ENCODE data around the gene TIMM50.

DNA sequence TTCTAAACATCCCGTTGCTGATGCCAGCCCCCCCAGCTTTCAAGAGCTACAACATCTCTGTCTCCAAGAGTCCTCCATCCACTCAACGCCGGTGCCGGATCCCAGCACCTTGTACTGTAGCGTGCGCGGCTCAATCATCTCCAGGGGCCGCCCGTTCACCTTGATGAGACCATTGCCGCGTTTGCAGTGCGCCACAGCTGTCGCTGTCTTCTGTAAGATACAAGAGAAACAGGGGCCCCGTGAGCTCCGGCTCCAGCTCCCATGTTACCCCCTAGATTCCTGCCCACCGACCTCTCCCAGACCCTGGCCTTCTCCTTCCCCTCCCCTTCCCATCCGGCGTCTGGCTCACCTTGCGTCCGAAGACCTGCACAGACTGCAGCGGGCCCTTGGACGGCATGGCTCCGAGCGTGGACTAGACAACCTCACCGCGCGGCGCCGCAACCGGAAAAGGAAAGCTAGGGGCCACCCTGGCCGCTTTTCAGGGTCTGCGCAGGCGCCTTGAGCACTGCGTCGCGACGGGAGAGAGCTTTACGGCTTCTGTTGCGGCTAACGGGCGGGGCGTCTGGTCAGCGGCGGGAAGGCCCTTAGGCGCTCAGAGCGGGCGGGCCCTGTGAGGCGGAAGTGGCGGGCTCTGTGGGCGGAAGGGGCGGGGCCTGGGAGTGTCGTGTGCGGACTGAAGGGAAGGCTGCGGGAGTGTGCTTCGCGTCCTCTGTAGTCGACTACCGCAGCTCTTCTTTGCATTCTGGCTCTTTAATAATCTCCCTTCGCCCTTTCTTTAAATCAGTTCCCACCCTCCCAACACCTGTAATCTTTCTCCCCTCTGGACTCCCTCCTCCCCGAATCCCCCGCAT lies 44.9 kb upstream of the TIMM50 start, which contains the start of gene RPS16:
- TF ChIP-seq POLR2A (IDR thresholded peaks at IDR 0.05; ENCODE audit: insufficient read depth in 1 of 2, low read depth in 2 of 2, low read length in 2 of 2) (peak; percentile 98), FOXM1 (CRISPR knock-in tag; IDR thresholded peaks at IDR 0.05) (no peak), ZNF333 (CRISPR knock-in tag; IDR thresholded peaks at IDR 0.05; ENCODE audit: borderline replicate concordance) (no peak)
- TF ChIP-seq, protein P1, sequence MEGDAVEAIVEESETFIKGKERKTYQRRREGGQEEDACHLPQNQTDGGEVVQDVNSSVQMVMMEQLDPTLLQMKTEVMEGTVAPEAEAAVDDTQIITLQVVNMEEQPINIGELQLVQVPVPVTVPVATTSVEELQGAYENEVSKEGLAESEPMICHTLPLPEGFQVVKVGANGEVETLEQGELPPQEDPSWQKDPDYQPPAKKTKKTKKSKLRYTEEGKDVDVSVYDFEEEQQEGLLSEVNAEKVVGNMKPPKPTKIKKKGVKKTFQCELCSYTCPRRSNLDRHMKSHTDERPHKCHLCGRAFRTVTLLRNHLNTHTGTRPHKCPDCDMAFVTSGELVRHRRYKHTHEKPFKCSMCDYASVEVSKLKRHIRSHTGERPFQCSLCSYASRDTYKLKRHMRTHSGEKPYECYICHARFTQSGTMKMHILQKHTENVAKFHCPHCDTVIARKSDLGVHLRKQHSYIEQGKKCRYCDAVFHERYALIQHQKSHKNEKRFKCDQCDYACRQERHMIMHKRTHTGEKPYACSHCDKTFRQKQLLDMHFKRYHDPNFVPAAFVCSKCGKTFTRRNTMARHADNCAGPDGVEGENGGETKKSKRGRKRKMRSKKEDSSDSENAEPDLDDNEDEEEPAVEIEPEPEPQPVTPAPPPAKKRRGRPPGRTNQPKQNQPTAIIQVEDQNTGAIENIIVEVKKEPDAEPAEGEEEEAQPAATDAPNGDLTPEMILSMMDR (CRISPR knock-in tag; IDR thresholded peaks at IDR 0.05), result peak; percentile 18; the same call in 1 of the 2 replicates

All from HepG2 (cell line).